Tibial nerve (tissue), 4 donors: ENCODE data around the gene NPW.

Experiments used
- CTCF ChIP-seq, 5 experiments: fragments of 200-600 bp in 3 of 5; fragments of 450-650 bp in 2 of 5; sonication (generic) in 3 of 5; IDR thresholded peaks; one replicate each; pipeline ENCODE4 v1.5.1; 2016 to 2019; ENCODE audit warnings: antibody characterized with exemption in 5 of 5, mild to moderate bottlenecking in 3 of 5, moderate library complexity in 2 of 5
- EP300 ChIP-seq, 2 donors: sonication (generic); formaldehyde crosslinking; IDR thresholded peaks; one replicate each; pipeline ENCODE4 v1.6.1; 2017; ENCODE audit warnings: antibody characterized with exemption in 2 of 2, mild to moderate bottlenecking in 1 of 2

- TF ChIP-seq CTCF (IDR thresholded peaks at IDR 0.05) (no peak), EP300 (IDR thresholded peaks at IDR 0.05) (no peak)
Observed at GRCh38 chr16:1998852-1999801, 20.5 kb upstream of the NPW start.
